ENCODE results near the gene MYO18B.

Gene MYO18B

DNA sequence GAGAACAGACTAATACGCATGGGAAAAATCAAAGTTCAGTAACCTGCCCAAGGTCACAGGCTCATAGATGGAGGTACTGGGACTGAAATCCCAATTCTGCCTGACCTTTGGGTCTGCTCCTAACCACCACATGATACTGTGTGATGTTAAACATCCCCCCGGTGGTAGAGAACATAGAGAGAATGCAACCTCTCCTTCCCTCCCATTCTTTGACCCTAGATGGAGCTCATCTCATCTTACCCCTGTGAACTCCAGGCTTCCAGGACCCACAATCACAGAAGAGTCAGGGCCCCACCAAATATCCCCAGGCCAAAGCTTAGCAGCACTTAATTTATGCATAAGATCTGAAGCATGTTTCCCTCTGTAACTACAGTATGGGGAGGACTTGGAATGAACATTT is 198.5 kb downstream of the MYO18B start:
- no peak for DNase-seq (ENCODE audit: low read depth, low spot score)

DNA sequence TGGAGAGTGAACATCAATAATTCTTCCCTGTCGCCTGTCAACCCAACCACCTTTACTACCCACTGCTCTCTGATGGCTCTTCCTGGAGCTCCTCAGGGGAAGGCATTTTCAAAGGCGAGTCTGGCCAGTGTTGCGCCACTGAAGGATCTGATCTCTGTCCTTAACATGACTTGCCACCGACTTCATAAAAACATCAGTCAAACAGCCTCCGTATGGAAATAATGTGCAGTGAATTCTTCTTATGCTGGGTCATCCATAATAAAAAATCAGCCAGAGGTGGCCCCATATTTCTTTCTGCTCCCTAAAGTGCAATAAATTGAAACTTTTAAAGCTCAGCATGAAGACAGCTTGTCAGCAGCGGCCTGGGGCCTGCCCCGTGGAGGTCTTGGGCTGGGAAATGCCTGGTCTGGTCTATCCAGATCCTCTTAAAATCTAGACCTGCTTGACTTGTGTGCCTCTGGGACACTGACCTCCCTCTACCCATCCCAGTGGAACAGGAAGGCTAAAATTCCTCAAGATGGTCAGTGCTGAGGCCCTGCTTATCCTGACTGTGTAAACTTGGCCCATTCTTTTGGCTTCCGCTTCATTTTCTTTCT is 199.5 kb downstream of the MYO18B start:
- DNase-seq (ENCODE audit: low read depth, low spot score): no peak

DNA sequence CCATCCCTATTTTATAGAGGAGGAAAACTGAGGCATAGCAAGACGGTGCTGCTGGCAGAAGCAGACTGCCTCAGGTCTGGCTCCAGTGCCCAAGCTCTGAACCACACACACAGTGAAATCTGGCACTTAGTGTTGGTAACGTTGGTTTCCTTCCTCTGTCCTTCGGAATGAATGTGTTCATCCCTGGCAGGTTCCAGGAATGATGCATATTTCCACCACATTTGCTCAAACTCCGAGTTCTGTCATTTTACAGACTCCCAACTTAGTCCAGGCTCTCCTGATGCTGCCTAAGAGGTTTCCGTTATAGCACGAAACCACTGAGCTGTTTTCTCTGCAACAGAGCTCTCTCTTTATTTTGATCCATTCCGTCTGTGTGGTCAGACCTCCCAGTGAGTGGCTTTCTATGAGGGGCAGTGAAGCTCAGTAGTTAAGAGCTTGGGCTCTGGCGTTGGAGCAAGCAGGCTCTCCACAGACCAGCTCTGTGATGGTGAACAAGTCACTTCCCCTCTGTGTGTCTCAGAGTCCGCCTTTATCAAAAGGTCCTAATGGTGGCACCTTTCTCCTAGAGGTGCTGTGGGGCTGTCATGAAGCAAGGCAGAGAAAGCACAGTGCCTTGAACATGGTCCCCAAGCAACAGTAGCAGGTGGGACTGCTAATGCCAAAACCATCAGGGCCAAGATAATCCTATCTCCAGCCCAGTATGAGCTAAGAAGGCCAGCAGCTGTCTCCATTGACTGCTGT is 200.3 kb downstream of the MYO18B start:
- DNase-seq (ENCODE audit: low read depth, low spot score): no peak

DNA sequence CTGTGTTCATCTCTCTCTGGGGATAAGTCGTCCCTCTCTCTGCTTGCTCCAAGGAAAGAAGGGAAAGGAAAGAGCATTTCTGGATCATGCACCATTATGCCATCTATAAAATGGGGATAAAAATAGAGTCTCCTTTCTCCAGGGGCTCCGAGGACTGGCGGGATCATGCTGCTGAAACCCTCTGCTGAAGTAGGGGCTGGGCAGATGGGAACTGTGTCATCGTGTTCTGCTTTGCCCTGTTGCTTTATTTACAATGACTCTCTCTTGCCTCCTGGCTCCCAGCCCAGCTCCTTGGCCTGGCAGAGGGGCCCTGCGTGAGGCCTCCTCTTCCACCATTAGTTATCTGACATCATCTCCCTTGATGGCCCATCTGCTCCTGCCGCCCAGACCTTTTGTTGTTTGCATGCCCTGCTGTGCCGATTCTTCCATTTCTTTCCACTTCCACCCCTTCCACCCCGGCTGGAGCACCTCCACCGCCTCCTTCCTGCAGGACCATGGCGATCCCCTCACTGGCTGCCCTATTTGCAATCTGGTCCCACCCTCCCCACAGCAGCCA is 200.9 kb downstream of the MYO18B start:
- DNase-seq (ENCODE audit: low read depth, low spot score): no peak

DNA sequence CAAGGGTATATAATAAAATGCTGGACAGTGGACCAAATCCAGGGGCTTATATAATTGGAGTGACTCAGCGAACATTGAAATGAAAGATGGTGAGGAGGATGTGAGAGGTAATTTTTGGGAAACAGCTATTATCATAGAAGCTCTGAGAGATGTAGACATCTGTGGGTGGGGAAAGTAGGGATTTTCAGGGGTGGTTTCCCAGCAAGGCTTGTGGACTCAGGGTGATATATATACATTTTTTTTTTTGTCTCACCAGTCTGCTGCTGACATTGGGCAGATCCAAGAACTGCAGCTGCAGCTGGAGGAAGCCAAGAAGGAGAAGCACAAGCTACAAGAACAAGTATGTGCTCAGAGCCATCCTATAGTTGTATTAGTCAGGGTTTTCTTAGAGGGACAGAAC is 208.1 kb downstream of the MYO18B start:
- no peak for DNase-seq (ENCODE audit: low read depth, low spot score)

DNA sequence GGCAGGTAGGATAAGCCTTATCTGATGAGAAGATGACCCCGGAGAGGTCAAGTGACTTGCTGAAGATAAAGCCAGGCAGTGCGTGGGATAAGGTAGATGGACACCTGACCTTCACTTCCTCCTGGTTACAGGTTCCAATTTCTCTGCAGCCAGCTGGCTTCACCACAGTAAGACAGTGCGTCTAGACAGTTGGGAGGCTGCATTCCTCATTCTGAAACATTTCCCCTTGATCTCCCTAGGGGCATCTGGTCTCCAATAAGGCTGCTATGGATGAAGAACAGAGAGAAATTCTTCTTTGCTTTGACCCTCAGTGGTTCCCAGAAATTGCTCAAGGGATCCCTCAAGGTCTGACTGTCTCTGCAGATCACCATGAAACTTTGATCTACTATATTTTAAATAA is 211.3 kb downstream of the MYO18B start:
- DNase-seq (ENCODE audit: low read depth, low spot score): no peak

DNA sequence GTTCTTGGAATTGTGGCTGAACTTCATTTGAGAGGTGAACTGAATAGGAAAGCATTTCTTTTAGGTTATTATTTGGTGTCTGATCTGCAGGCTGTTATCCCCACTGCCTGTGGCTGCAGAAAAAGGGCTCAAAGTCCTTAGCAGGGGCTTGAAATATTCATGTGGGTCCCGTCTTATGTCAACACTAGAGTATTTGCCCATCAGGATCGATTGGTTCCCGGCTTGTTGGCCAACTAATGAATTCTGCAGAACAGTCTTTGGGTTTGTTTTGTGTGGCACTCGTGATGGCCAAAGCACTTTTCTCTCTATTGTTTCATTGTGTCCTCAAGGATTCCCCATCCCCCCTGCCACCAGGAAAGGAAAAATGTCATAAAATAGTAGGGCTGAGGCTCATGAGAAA is 211.9 kb downstream of the MYO18B start:
- no peak for DNase-seq (ENCODE audit: low read depth, low spot score)

DNA sequence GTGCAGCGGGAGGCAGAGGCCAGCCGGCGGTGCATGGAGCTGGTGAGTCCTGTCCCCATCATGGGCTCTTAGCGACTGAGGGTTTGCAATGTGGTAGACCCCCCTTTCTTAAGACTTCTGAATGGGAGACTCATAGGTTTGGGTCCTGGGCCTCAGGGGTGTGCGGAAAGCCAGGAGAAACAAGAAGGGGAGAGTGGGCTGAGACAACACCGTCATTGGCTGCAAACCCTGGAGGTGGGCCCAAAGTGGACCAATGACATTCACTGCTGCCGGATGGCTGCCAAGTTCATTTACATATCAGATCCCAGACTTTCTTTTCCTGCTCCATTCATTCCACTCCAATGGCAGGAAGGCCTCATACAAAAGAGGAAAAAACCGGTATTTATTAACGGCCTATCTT is 213.3 kb downstream of the MYO18B start:
- no peak for DNase-seq (ENCODE audit: low read depth, low spot score)

DNA sequence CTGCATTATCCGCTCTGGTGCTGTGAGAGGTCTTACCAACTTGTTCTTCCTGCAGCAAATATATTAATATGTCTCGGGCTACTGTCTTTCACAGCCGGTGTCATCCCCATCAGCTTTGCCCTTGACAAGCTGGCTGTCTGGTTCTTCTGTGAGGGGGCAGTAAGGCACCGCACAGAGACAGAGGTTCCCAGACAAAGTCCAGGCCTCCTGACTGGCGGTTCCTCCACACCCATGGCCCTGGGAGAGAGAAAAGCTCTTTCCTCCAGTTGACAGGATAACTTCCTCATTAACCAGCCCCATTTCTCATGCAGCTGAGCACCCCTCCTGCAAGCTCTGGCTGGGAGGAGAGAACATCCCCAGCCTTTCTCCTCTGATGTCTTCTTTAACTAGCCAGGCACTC is 214.8 kb downstream of the MYO18B start:
- DNase-seq (ENCODE audit: low read depth, low spot score): no peak

DNA sequence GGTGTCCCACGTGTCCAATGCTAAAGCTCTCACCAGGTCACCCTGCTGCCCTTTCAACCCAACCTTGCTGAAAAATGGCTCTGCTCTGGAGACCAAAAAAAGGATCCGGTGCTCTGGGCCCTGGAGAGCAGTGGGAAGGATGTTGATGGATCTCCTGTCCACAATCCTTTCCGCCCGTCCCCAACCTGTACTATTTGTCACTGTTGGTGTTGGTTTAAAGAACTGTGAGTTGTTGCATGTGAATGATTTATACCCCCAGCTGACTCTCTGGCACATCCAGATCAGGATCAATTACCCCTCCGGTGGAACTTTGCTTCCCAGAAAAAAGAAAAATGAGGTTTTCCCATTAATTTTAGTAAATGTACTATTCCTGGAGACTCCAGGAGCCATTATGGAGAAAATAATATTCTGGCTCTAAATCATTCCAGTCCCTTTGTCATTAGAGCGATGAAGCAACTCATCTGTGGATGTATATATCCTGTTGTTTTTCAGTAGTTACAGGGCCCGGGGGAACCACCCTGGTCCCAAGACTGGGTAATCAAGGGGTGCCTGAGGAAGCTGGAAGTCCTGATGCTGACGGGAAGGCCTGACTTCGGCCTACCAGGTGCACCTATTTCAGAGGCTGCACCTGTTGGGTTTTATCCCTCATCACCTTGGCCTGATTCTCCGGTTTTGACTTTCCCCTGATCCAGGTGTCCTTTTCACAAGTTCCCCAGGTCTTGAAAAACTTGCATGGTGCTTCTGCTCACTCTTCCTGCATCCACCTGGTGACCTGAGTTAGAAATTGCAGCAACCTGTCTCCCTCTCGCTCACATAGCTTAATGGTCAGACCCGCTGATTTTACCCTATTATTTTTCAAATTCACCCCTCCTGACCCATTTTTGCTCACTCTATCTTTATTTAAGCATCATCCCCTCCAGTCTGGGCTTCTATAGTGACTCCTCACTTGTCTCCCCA is 218.1 kb downstream of the MYO18B start:
- DNase-seq (ENCODE audit: low read depth, low spot score): no peak

DNA sequence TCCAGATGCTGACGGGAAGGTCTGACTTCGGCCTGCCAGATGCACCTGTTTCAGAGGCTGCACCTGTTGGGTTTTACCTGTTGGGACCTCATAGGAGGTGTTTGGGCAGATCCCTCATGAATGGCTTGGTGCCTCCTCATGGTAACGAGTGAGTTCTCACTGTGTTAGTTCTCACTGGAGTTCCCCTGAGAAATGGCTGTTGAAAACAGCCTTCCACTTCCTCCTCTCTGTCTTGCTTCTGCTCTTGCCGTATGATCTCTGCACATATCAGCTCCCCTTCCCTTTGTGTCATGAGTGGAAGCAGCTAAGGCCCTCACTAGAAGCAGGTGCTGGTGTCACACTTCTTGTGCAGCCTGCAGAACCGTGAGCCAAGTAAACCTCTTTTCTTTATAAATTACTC is 219.7 kb downstream of the MYO18B start:
- no peak for DNase-seq (ENCODE audit: low read depth, low spot score)

DNA sequence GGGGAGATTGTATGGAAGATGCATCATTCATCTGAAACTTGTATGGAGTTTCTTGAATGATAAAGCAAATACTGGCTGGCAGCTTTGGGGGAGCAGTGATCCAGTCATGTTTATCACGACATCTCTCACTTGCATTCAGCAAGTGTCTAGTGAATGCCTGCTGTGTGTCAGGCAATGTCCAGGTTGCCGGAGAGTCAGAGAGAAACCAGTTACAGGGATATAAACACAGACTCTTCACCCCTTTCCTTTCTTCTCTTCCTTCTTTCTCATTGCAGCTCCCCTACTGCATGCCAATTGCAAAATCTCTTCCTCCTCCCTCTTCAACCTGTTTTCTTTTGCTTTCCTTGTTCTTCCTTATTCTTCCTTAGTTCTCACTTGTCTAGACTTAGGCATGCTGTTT is 220.7 kb downstream of the MYO18B start:
- DNase-seq (ENCODE audit: low read depth, low spot score): no peak

DNA sequence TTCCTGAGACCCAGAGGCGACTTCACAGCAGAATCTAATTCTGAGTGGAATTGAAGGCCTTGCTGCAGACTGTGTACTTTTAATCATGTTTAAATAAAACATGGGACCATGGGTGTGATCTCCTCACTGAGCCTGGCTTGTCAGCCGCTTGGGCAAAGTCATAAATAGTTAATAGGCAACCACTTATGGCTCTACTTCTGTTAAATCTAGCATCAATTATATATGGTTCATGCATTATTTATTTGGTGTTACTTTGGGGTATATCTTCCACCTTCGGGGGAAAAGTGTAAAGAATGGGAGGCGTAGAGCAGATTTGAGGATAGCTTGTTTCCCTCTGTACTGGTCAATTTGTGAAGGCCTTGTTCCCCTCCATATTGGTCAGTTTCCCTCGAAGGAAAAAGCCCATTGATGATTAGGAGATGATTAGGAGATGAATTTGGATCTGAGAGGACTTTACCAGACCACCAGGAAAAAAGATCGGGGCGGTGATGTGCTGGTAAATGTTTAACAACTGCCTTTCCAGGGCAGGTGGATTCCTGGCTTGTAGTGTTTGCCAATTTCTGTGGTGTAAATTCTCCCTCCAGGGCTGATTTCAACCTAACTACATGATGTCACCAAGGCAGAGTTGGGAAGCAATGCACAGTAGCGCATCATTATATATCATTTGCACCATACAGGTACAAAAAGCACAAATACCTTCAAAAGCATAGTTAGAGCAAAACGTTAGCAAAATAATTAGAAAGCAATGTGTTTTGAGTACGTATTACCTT is 223.2 kb downstream of the MYO18B start:
- DNase-seq (ENCODE audit: low read depth, low spot score): no peak

DNA sequence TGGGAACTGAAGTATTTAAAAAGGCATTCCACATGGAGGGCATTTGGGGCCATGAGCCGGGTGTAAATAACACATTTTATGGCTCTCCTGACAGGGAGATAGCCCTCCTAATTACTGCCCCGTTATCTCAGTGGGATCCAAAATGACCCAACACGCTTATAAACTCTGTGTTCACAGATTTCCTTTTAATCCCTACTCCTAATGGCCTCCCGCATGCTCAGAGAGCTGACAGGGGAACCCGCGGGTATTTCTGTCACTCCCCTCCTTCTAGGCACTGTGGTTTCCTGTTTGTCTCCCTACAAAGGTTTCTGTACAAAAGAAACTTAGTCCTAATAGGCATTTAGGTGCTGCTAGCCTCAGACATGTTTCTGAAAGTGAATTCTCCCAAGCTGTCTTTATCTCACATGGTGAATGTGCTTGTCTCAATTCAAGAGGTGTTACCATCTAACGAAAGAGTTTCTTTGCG is 224.5 kb downstream of the MYO18B start:
- DNase-seq (ENCODE audit: low read depth, low spot score): no peak

DNA sequence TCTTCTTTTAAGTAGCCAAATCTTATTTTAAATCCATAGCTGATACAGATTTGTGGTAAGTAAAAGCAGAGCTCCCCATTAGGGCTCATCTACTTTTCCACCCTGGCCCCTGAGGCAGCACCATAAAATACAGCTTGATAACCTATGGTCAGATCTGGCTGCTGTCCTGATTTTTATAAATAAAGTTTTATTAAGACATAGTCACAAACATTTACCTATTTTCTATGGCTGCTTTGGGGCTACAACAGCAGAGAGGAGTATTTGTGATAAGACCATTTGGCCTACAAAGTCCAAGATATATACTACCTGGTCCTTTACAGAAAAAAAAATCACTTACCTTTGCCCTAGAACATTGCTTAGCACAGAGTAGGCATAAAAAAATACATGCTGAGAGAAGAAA is 227.3 kb downstream of the MYO18B start:
- no peak for DNase-seq (ENCODE audit: low read depth, low spot score)

DNA sequence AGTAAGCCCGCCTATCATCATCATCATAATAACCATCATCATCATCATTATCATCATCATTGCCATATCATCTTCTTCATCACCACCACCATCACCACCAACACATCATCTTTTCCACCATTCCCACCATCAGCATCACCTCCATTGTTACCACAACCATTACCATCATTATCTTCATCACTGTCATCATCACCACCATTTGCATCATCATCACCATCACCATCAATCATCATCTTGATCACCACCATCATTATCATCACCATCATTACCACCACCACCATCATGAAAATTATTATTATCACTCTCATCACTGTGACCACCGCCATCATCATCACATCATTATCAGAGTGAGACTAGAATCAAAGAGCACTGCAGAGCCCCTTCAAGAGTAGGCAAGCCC is 227.9 kb downstream of the MYO18B start:
- no peak for DNase-seq (ENCODE audit: low read depth, low spot score)

DNA sequence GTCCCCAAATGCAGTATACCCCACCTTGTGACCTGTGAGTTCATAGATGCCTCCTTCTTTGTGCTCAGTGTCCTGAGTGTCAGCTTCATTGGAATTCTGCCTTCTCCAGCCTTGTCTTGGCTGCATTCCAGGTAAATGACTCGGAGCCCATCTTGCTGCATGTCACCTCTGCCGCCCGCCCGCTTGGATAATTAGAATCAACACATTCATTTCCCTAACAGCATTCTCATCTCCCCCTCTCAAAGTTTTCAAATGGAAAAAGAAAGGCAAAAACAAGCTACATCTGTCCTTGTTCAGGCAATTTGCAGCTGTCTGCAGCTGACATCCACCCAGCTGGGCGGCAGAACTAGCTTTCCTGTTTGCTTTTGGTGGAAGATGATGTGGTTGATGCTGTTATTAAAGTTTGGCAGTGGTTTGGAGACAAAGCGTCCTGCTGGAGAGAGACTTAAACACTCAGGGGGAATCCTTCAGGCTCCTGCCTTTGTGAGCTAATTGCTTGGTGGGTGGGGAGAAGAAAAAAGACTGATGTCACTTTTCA is 228.5 kb downstream of the MYO18B start:
- DNase-seq (ENCODE audit: low read depth, low spot score): no peak

DNA sequence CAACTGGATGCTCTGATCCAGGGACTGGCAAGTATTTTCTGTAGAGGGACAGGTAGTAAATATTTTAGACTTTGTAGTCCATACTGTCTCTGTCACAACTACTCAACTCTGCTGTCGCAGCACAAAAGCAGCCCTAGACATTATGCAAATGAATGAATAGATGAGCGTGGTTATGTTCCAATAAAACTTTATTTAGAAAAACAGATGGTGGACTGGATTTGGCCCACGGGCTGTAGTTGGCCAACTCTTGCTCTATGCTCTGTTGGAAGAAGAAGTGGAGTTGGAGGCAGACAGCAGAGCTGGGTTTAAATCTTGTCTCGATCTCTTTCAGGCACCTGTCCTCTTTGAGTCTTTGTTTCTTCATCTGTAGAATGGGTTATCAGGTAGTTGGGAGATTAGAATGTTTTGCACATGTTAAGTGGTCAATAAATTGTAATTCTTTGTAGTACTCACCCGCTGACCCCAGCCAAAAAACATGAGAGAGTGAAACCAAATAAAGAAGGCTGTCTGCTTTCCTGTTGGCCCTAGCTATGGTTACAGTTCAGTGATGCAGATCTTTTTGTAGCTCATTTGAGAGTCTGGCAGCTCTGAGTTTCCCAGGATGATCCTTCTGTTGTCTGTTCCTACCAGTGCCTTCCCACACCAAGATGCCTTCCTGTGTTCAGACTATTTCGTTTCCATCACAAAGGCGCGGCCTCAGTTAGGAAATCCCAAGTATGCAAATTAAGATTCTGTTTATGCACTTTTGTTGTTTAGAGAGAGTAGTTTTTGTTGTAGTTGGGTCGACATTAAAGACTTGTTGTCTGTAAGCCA is 229.2 kb downstream of the MYO18B start:
- peak; percentile 47 for DNase-seq (ENCODE audit: low read depth, low spot score)

DNA sequence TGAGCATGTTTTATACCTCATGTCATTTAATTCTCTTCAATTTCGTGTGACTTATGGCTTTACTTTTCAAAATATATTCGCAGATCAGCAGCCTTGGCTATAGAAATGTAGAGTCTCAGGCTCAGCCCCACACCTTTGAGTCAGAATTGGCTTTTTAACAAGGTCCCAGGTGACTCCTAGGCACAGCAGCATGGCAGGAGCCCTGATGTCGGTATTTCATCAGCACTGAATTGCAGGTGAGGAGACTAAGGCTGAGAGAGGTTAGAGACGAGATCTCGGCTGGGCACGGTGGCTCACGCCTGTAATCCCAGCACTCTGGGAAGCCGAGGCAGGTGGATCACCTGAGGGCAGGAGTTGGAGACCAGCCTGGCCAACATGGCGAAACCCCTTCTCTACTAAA is 230.4 kb downstream of the MYO18B start:
- DNase-seq (ENCODE audit: low read depth, low spot score): no peak

DNA sequence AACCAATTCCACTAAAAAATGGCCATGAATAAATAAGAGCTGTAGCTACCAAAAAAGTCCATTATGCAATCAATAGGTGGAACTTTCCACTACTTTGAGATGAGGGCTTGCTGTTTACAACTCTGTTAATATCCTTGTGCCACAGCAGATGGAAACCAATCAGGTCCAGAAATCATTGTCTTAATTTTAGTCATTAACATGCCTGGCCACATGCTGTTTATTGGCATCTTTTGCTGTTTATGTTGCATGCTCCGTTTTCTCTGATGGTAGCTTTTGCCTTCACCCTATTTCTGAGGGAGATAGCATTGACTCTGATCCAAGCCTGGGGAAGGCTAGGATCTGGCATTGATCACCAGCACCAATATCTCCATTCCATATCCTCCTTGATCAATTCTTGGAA is 234.4 kb downstream of the MYO18B start:
- DNase-seq (ENCODE audit: low read depth, low spot score): no peak
